ENCODE measurements around the gene ACTL6B. TPM values are rescaled to one million over a fixed set of nuclear protein-coding genes. Genes with fewer than 3 reads are reported as not detected.

ACTL6B gene
- total and polyA plus RNA-seq, 2 of the 13 experiments (the other 11 are each of a cell fraction or from before 2014, with no cell fraction given) = not detected

DNA sequence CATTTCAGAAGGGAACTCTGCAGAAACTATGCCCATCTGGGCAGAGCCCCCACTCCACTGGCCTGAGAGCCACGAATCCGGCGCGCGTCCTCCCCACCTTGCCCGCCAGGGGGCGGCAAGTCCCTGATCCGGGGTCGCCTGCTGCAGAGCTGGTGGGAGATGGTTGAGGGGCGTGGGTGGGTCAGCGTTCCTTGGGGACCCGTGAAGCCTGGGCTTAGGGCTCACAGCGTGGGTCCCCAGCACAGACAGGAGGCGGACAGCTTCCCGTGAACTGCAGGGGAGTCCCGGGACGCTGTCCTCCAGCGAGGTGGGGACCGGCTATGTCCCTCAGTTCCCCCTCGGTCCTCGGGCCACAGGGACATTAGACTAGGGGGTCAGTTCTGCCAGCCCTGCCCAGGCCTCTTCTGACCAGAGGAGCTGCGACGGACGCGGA is 49.1 kb upstream of the ACTL6B start (continued):
- no peak for TF ChIP-seq BHLHE40 (IDR thresholded peaks at IDR 0.05; ENCODE audit: low read length)
- TF ChIP-seq PHF20 (CRISPR knock-in tag; IDR thresholded peaks at IDR 0.05) = no peak
- TF ChIP-seq, protein P1, sequence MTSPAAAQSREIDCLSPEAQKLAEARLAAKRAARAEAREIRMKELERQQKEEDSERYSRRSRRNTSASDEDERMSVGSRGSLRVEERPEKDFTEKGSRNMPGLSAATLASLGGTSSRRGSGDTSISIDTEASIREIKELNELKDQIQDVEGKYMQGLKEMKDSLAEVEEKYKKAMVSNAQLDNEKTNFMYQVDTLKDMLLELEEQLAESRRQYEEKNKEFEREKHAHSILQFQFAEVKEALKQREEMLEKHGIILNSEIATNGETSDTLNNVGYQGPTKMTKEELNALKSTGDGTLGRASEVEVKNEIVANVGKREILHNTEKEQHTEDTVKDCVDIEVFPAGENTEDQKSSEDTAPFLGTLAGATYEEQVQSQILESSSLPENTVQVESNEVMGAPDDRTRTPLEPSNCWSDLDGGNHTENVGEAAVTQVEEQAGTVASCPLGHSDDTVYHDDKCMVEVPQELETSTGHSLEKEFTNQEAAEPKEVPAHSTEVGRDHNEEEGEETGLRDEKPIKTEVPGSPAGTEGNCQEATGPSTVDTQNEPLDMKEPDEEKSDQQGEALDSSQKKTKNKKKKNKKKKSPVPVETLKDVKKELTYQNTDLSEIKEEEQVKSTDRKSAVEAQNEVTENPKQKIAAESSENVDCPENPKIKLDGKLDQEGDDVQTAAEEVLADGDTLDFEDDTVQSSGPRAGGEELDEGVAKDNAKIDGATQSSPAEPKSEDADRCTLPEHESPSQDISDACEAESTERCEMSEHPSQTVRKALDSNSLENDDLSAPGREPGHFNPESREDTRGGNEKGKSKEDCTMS (CRISPR knock-in tag; conservative IDR thresholded peaks at IDR 0.05) = no peak
- TF ChIP-seq RBM22 (optimal IDR thresholded peaks at IDR 0.05; ENCODE audit: low read length) = no peak
- no peak for TF ChIP-seq ZNF589 (CRISPR knock-in tag; conservative IDR thresholded peaks at IDR 0.05)
- no peak; the same call in 1 of the 2 replicates for TF ChIP-seq ZNF558 (CRISPR knock-in tag; IDR thresholded peaks at IDR 0.05; ENCODE audit: borderline replicate concordance)
- TF ChIP-seq, protein P2, sequence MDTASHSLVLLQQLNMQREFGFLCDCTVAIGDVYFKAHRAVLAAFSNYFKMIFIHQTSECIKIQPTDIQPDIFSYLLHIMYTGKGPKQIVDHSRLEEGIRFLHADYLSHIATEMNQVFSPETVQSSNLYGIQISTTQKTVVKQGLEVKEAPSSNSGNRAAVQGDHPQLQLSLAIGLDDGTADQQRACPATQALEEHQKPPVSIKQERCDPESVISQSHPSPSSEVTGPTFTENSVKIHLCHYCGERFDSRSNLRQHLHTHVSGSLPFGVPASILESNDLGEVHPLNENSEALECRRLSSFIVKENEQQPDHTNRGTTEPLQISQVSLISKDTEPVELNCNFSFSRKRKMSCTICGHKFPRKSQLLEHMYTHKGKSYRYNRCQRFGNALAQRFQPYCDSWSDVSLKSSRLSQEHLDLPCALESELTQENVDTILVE (CRISPR knock-in tag; IDR thresholded peaks at IDR 0.05) = peak; percentile 25
- TF ChIP-seq ZNF337 (CRISPR knock-in tag; IDR thresholded peaks at IDR 0.05; ENCODE audit: borderline replicate concordance, low read depth) = 0 out of 2 replicates have a peak, but pooled peaks have one; percentile 40
- TF ChIP-seq HNF4A (CRISPR knock-in tag; IDR thresholded peaks at IDR 0.05) = peak; percentile 51; the same call in 1 of the 2 replicates
- TF ChIP-seq ZNF138 (CRISPR knock-in tag; IDR thresholded peaks at IDR 0.05; ENCODE audit: low read depth) = no peak
- TF ChIP-seq, protein P3, sequence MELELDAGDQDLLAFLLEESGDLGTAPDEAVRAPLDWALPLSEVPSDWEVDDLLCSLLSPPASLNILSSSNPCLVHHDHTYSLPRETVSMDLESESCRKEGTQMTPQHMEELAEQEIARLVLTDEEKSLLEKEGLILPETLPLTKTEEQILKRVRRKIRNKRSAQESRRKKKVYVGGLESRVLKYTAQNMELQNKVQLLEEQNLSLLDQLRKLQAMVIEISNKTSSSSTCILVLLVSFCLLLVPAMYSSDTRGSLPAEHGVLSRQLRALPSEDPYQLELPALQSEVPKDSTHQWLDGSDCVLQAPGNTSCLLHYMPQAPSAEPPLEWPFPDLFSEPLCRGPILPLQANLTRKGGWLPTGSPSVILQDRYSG (CRISPR knock-in tag; IDR thresholded peaks at IDR 0.05) = peak; percentile 27; the same call in 1 of the 2 replicates
- no peak for TF ChIP-seq FOXM1 (CRISPR knock-in tag; IDR thresholded peaks at IDR 0.05)
- no peak for TF ChIP-seq BORCS8-MEF2B (CRISPR knock-in tag; IDR thresholded peaks at IDR 0.05)
- TF ChIP-seq GATA4 (IDR thresholded peaks at IDR 0.05; ENCODE audit: borderline replicate concordance, low read depth) = no peak
- TF ChIP-seq DMAP1 (CRISPR knock-in tag; IDR thresholded peaks at IDR 0.05) = no peak
- TF ChIP-seq ZNF557 (CRISPR knock-in tag; IDR thresholded peaks at IDR 0.05) = 0 out of 2 replicates have a peak, but pooled peaks have one; percentile 72
- TF ChIP-seq, protein P4, sequence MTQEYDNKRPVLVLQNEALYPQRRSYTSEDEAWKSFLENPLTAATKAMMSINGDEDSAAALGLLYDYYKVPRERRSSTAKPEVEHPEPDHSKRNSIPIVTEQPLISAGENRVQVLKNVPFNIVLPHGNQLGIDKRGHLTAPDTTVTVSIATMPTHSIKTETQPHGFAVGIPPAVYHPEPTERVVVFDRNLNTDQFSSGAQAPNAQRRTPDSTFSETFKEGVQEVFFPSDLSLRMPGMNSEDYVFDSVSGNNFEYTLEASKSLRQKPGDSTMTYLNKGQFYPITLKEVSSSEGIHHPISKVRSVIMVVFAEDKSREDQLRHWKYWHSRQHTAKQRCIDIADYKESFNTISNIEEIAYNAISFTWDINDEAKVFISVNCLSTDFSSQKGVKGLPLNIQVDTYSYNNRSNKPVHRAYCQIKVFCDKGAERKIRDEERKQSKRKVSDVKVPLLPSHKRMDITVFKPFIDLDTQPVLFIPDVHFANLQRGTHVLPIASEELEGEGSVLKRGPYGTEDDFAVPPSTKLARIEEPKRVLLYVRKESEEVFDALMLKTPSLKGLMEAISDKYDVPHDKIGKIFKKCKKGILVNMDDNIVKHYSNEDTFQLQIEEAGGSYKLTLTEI (CRISPR knock-in tag; conservative IDR thresholded peaks at IDR 0.05) = no peak
- no peak for TF ChIP-seq SMAD9 (CRISPR knock-in tag; IDR thresholded peaks at IDR 0.05)
- TF ChIP-seq, protein P5, sequence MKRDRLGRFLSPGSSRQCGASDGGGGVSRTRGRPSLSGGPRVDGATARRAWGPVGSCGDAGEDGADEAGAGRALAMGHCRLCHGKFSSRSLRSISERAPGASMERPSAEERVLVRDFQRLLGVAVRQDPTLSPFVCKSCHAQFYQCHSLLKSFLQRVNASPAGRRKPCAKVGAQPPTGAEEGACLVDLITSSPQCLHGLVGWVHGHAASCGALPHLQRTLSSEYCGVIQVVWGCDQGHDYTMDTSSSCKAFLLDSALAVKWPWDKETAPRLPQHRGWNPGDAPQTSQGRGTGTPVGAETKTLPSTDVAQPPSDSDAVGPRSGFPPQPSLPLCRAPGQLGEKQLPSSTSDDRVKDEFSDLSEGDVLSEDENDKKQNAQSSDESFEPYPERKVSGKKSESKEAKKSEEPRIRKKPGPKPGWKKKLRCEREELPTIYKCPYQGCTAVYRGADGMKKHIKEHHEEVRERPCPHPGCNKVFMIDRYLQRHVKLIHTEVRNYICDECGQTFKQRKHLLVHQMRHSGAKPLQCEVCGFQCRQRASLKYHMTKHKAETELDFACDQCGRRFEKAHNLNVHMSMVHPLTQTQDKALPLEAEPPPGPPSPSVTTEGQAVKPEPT (CRISPR knock-in tag; IDR thresholded peaks at IDR 0.05; ENCODE audit: low read depth) = no peak
- no peak for TF ChIP-seq JUNB (CRISPR knock-in tag; IDR thresholded peaks at IDR 0.05; ENCODE audit: borderline replicate concordance)
- TF ChIP-seq HDAC1 (CRISPR knock-in tag; IDR thresholded peaks at IDR 0.05) = no peak
- no peak for TF ChIP-seq ELF1 (CRISPR knock-in tag; IDR thresholded peaks at IDR 0.05)
- TF ChIP-seq ZNF367 (CRISPR knock-in tag; IDR thresholded peaks at IDR 0.05; ENCODE audit: borderline replicate concordance) = no peak
- TF ChIP-seq, protein P6, sequence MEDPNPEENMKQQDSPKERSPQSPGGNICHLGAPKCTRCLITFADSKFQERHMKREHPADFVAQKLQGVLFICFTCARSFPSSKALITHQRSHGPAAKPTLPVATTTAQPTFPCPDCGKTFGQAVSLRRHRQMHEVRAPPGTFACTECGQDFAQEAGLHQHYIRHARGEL (CRISPR knock-in tag; IDR thresholded peaks at IDR 0.05) = peak; percentile 54; the same call in 1 of the 2 replicates
